Fibroblast of lung (primary cell): ENCODE data around the gene NECTIN3. TPM values are rescaled to one million over a fixed set of nuclear protein-coding genes. Genes with fewer than 3 reads are reported as not detected.
A peak's percentile ranks its signal among the peaks of the same experiment; 100 is the strongest.

Experiments used
- DNase-seq, 2 donors: peaks; one replicate each; pipeline versions ENCODE4 v3.0.0 to v3.0.0-alpha.2; 2010; ENCODE audit warnings: low read depth in 2 of 2
- H2AFZ ChIP-seq: 2 replicates; pipeline ENCODE4 v1.5.1; 2012; ENCODE audit warnings: low read length, control low read depth, inconsistent platforms
- H3K27ac ChIP-seq: 2 replicates; pipeline ENCODE4 v1.5.1; 2011; ENCODE audit warnings: low read length, control low read depth; ENCODE audit not compliant: insufficient read depth
- H3K27me3 ChIP-seq: 2 replicates; pipeline ENCODE4 v1.5.1; 2011; ENCODE audit warnings: mild to moderate bottlenecking, low read length; ENCODE audit not compliant: control insufficient read depth, insufficient read depth
- H3K36me3 ChIP-seq: 2 replicates; pipeline ENCODE4 v1.5.1; 2011; ENCODE audit warnings: low read length; ENCODE audit not compliant: control insufficient read depth, insufficient read depth
- H3K4me1 ChIP-seq: 2 replicates; pipeline ENCODE4 v1.5.1; 2011; ENCODE audit warnings: low read length; ENCODE audit not compliant: control insufficient read depth, insufficient read depth; ENCODE audit errors: extremely low read depth
- H3K4me2 ChIP-seq: 2 replicates; pipeline ENCODE4 v1.5.1; 2011; ENCODE audit warnings: low read length, control low read depth; ENCODE audit not compliant: insufficient read depth; ENCODE audit errors: extremely low read depth
- H3K4me3 ChIP-seq, 4 experiments: fragments of 200-600 bp in 1 of 4; sonication (generic) in 1 of 4; replicated peaks in 1 of 4; 2 replicates each; pipeline ENCODE4 v1.5.1; 2011 to 2016; ENCODE audit warnings: low read length in 4 of 4, low read depth in 3 of 4, mild to moderate bottlenecking in 3 of 4, control low read depth in 2 of 4, inconsistent platforms in 1 of 4, mixed read lengths in 1 of 4; ENCODE audit not compliant: insufficient read depth in 1 of 4; ENCODE audit errors: control extremely low read depth in 1 of 4
- H3K79me2 ChIP-seq: 2 replicates; pipeline ENCODE4 v1.5.1; 2012; ENCODE audit warnings: mild to moderate bottlenecking, low read length, inconsistent platforms; ENCODE audit not compliant: control insufficient read depth, insufficient read depth
- H3K9ac ChIP-seq: 2 replicates; pipeline ENCODE4 v1.5.1; 2011; ENCODE audit warnings: mild to moderate bottlenecking, low read length, control low read depth; ENCODE audit not compliant: insufficient read depth
- H3K9me3 ChIP-seq: 2 replicates; pipeline ENCODE4 v1.5.1; 2012; ENCODE audit warnings: low read depth, low read length; ENCODE audit not compliant: control insufficient read depth, insufficient read depth
- H4K20me1 ChIP-seq: 2 replicates; pipeline ENCODE4 v1.5.1; 2011; ENCODE audit warnings: low read length; ENCODE audit not compliant: control insufficient read depth, insufficient read depth; ENCODE audit errors: extremely low read depth
- EZH2 ChIP-seq: IDR thresholded peaks from 2 replicates; pipeline ENCODE4 v1.5.1; 2012; ENCODE audit warnings: low read length, control low read depth, mild to moderate bottlenecking; ENCODE audit errors: missing control alignments
- polyA plus RNA-seq, 2 donors: library from polyadenylated mRNA; depleted of rRNA in 1 of 2; stranded (reverse) in 1 of 2; unstranded in 1 of 2; fragments of >200 nt; gene quantifications; 2 replicates each; pipeline ENCODE4 v1.2.1, GENCODE V29; 2011 to 2012; ENCODE audit warnings: missing spikeins in 1 of 2
- total RNA-seq: library from RNA; depleted of rRNA; stranded (reverse); fragments of >200 nt; gene quantifications from 2 replicates; pipeline ENCODE4 v1.2.1, GENCODE V29; 2014
- TF ChIP-seq, protein P1 (sequence below), 2 donors: IDR thresholded peaks in 1 of 2; conservative IDR thresholded peaks in 1 of 2; 1 replicate in 1 of 2; 2 replicates in 1 of 2; pipeline ENCODE4 v1.5.1; 2011 to 2012; ENCODE audit warnings: low read length in 2 of 2, control low read depth in 1 of 2, inconsistent platforms in 1 of 2, low read depth in 1 of 2, mild to moderate bottlenecking in 1 of 2

The NECTIN3 gene
- total and polyA plus RNA-seq, 2 donors (not counting 1 experiment from before 2014, with no cell fraction given) = 46.9 to 58.1 TPM

DNA sequence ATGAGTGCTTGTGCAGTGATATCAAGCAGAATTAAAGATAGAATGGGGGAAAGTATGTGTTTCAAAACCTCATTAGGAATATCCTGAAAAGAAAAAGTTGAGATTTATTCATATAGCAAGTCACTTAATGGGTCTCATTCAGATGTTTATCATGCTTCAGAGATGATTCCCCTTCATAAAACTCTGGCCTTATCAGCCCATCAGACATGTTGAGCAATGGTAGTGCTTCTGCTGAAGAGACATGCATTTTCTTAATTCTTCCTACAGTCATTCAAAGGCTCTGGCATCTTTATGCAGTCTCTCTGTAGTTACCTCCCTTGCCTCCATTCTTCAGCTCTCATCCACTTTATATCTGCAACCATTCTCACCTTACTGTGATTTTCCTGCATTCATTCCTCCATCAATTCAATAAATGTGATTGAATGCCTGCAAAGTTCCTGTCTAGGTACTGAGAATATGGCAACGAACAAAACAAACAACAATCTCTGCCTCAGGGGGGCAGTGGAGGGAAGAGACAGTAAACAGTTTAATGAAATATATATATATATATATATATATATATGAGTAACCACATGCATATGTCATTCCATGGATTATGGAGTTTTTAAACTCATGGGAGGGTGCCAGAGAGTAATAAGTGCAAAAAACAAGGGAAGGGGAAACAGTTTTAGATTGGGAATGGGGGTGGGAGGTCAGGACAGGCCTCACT, 138.5 kb downstream of the NECTIN3 start:
- Histone ChIP-seq H3K79me2 (no peaks in the 10 kb centered on the region), H3K4me2 (no peak overlapping the region), H3K27ac (no peak overlapping the region), H4K20me1 (no peaks in the 10 kb centered on the region), H3K36me3 (no peaks in the 10 kb centered on the region), H3K27me3 (no peaks in the 10 kb centered on the region), H3K4me3 (no peak overlapping the region), H2AFZ (no peak overlapping the region), H3K9ac (no peak overlapping the region), H3K9me3 (no peaks in the 10 kb centered on the region), H3K4me1 (no peaks in the 10 kb centered on the region)
- TF ChIP-seq, protein P1, sequence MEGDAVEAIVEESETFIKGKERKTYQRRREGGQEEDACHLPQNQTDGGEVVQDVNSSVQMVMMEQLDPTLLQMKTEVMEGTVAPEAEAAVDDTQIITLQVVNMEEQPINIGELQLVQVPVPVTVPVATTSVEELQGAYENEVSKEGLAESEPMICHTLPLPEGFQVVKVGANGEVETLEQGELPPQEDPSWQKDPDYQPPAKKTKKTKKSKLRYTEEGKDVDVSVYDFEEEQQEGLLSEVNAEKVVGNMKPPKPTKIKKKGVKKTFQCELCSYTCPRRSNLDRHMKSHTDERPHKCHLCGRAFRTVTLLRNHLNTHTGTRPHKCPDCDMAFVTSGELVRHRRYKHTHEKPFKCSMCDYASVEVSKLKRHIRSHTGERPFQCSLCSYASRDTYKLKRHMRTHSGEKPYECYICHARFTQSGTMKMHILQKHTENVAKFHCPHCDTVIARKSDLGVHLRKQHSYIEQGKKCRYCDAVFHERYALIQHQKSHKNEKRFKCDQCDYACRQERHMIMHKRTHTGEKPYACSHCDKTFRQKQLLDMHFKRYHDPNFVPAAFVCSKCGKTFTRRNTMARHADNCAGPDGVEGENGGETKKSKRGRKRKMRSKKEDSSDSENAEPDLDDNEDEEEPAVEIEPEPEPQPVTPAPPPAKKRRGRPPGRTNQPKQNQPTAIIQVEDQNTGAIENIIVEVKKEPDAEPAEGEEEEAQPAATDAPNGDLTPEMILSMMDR (conservative IDR thresholded peaks at IDR 0.05 in 1 of 2, IDR thresholded peaks at IDR 0.05 in 1 of 2; ENCODE audit: low read depth in 1 of 2, low read length in 2 of 2) = peak in 1 of 2 donors; percentile 11
- no peak for TF ChIP-seq EZH2
- peak; percentile 28 to 62 for DNase-seq

DNA sequence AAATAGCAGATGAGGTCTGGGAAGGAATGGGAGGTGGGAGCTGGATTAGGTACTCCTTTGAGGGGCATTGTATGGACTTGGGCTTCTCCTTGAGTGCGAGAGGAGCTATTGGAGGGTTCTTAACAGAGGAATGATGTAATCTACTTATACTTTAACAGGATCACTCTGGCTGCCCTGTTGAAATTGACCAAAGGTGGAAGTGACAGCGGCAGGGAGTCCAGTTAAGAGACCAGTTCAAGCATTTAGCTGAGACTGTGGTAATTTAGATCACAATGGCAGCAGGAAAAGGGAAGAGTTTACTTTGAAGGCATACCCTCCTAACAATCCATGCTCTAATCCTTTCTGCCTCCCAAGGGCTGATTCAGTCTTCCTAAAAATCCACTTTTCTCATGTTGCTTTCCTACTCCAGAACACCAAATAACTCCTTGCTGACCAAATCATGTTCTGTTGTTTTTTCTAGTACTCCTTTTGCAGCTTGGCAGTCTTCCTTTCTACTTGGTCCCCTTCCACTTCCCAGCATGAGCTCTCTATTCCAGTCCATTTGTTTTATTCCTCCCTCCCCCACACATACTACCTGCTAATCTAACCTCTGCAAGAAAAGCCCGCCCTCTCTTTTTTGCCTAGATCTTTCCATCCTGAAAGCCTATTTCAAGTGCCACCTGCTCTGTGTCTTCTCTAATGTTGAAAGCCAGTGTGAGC, 139.4 kb downstream of the NECTIN3 start:
- H3K9me3 ChIP-seq = no peaks in the 10 kb centered on the region
- H2AFZ ChIP-seq = no peak overlapping the region
- H3K79me2 ChIP-seq = no peaks in the 10 kb centered on the region
- no peaks in the 10 kb centered on the region for H3K4me1 ChIP-seq
- H4K20me1 ChIP-seq = no peaks in the 10 kb centered on the region
- no peaks in the 10 kb centered on the region for H3K27me3 ChIP-seq
- H3K4me3 ChIP-seq = no peak overlapping the region
- no peaks in the 10 kb centered on the region for H3K36me3 ChIP-seq
- peak in 1 of 2 donors; percentile 47 for DNase-seq
- H3K4me2 ChIP-seq = no peak overlapping the region
- TF ChIP-seq, protein P1 (conservative IDR thresholded peaks at IDR 0.05 in 1 of 2, IDR thresholded peaks at IDR 0.05 in 1 of 2; ENCODE audit: low read depth in 1 of 2, low read length in 2 of 2) = no peak
- no peak for TF ChIP-seq EZH2
- no peak overlapping the region for H3K27ac ChIP-seq
- H3K9ac ChIP-seq = no peak overlapping the region

DNA sequence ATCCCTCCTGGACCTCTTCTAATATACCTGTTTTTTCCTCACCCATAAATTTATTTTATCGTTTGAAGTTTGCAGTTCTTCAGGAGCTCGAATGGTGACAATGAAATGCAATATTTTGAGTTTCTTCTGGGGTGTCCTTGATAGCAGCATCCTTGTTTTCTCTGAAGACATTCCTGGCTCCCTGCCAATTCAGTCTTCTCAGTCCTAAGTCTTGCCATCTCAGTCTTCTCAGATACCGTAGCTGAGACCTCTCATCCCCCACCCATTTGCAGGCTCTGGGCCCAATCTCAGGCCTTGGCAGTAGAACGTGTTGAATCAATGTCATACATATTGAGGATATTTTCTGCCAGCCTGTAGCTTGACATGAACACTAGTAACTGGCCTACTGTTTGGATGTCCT, 140.9 kb downstream of the NECTIN3 start:
- no peak overlapping the region for H2AFZ ChIP-seq
- TF ChIP-seq, protein P1 (conservative IDR thresholded peaks at IDR 0.05 in 1 of 2, IDR thresholded peaks at IDR 0.05 in 1 of 2; ENCODE audit: low read depth in 1 of 2, low read length in 2 of 2) = no peak
- TF ChIP-seq EZH2 = no peak
- H4K20me1 ChIP-seq = no peaks in the 10 kb centered on the region
- DNase-seq = no peak
- no peaks in the 10 kb centered on the region for H3K4me1 ChIP-seq
- no peaks in the 10 kb centered on the region for H3K79me2 ChIP-seq
- no peaks in the 10 kb centered on the region for H3K9me3 ChIP-seq
- no peaks in the 10 kb centered on the region for H3K27me3 ChIP-seq
- no peak overlapping the region for H3K9ac ChIP-seq
- H3K4me2 ChIP-seq = no peak overlapping the region
- no peak overlapping the region for H3K4me3 ChIP-seq
- H3K36me3 ChIP-seq = no peaks in the 10 kb centered on the region
- no peak overlapping the region for H3K27ac ChIP-seq
